HepG2 (cell line): Measurements from ENCODE around the gene FNBP1L. TPM values are rescaled to one million over a fixed set of nuclear protein-coding genes. Genes with fewer than 3 reads are reported as not detected.

Experiments used
- DNMT1 ChIP-seq: sonication (generic); formaldehyde crosslinking; IDR thresholded peaks from 2 replicates; pipeline ENCODE4 v1.5.1; 2020; ENCODE audit warnings: mild to moderate bottlenecking, missing genetic modification reagents
- ETV5 ChIP-seq: IDR thresholded peaks from 2 replicates; pipeline ENCODE4 v1.6.1; 2018; ENCODE audit warnings: missing biosample characterization, missing genetic modification reagents, inconsistent platforms, borderline replicate concordance
- FOXJ3 ChIP-seq: sonication (generic); formaldehyde crosslinking; IDR thresholded peaks from 2 replicates; pipeline ENCODE4 v1.4.0; 2020; ENCODE audit warnings: missing genetic modification reagents, mild to moderate bottlenecking, borderline replicate concordance
- HIVEP1 ChIP-seq: sonication (generic); formaldehyde crosslinking; IDR thresholded peaks from 2 replicates; pipeline ENCODE4 v1.4.0; 2020; ENCODE audit warnings: mild to moderate bottlenecking, missing genetic modification reagents
- KDM2A ChIP-seq: sonication (generic); formaldehyde crosslinking; IDR thresholded peaks from 2 replicates; pipeline ENCODE4 v1.4.0; 2020; ENCODE audit warnings: low read depth, missing genetic modification reagents, borderline replicate concordance
- KLF15 ChIP-seq: sonication (generic); formaldehyde crosslinking; IDR thresholded peaks from 2 replicates; pipeline ENCODE4 v1.8.1; 2023; ENCODE audit warnings: borderline replicate concordance, mild to moderate bottlenecking, inconsistent platforms, missing genetic modification reagents, mixed read lengths
- MTA1 ChIP-seq: sonication (generic); formaldehyde crosslinking; IDR thresholded peaks from 2 replicates; pipeline ENCODE4 v1.4.0; 2020; ENCODE audit warnings: missing genetic modification reagents, mild to moderate bottlenecking, borderline replicate concordance
- SNAPC2 ChIP-seq: sonication (generic); formaldehyde crosslinking; IDR thresholded peaks from 2 replicates; pipeline ENCODE4 v1.8.1; 2022; ENCODE audit warnings: mild to moderate bottlenecking, missing genetic modification reagents
- SP1 ChIP-seq, 2 experiments: fragments of 450-650 bp in 1 of 2; sonication (generic) in 1 of 2; formaldehyde crosslinking in 1 of 2; IDR thresholded peaks; 2 replicates each; pipeline versions ENCODE4 v1.4.0 to v1.6.1; 2016 to 2020; ENCODE audit warnings: missing genetic modification reagents in 1 of 2
- STAT5B ChIP-seq: sonication (generic); formaldehyde crosslinking; IDR thresholded peaks from 2 replicates; pipeline ENCODE4 v1.4.0; 2020; ENCODE audit warnings: missing genetic modification reagents
- ZNF496 ChIP-seq: sonication (generic); formaldehyde crosslinking; IDR thresholded peaks from 2 replicates; pipeline ENCODE4 v1.8.1; 2023; ENCODE audit warnings: mild to moderate bottlenecking, moderate library complexity, missing genetic modification reagents; ENCODE audit not compliant: insufficient replicate concordance
- ZNF616 ChIP-seq: sonication (generic); formaldehyde crosslinking; IDR thresholded peaks from 2 replicates; pipeline ENCODE4 v1.5.0; 2020; ENCODE audit warnings: low read depth, mild to moderate bottlenecking, missing genetic modification reagents
- ZNF629 ChIP-seq: sonication (generic); formaldehyde crosslinking; conservative IDR thresholded peaks from 2 replicates; pipeline ENCODE4 v1.5.0; 2020; ENCODE audit warnings: missing genetic modification reagents
- ZNF891 ChIP-seq: sonication (generic); formaldehyde crosslinking; IDR thresholded peaks from 2 replicates; pipeline ENCODE4 v1.5.0; 2020; ENCODE audit warnings: mild to moderate bottlenecking, missing genetic modification reagents
- ZZZ3 ChIP-seq: sonication (generic); formaldehyde crosslinking; IDR thresholded peaks from 2 replicates; pipeline ENCODE4 v1.4.0; 2020; ENCODE audit warnings: missing genetic modification reagents, mild to moderate bottlenecking, borderline replicate concordance
- polyA plus RNA-seq, 8 experiments: library from polyadenylated mRNA; depleted of rRNA in 3 of 8; stranded (reverse) in 7 of 8; unstranded in 1 of 8; fragments of >200 nt; fragmentation: Illumina TruSeq in 4 of 8; extraction: Trizol in 4 of 8; gene quantifications; 2 replicates each; pipeline versions ENCODE4 v1.2.1 to v1.2.3, GENCODE V29; 2011 to 2016; ENCODE audit warnings: low read depth in 4 of 8, missing spikeins in 1 of 8, mixed read lengths in 1 of 8; ENCODE audit not compliant: insufficient read depth in 1 of 8
- total RNA-seq, 5 experiments: library from RNA; depleted of rRNA; stranded (reverse); fragments of >200 nt; fragmentation: Illumina TruSeq; extraction: Trizol; gene quantifications; 2 replicates each; pipeline ENCODE4 v1.2.3, GENCODE V29; 2016; ENCODE audit warnings: low read depth in 1 of 5
- TF ChIP-seq, protein P1 (sequence below): IDR thresholded peaks from 2 replicates; pipeline ENCODE4 v1.6.1; 2016; ENCODE audit warnings: missing compliant biosample characterization, missing genetic modification reagents, borderline replicate concordance
- TF ChIP-seq, protein P2 (sequence below): sonication (generic); formaldehyde crosslinking; IDR thresholded peaks from 2 replicates; pipeline ENCODE4 v1.4.0; 2020; ENCODE audit warnings: missing genetic modification reagents
- TF ChIP-seq, protein P3 (sequence below): sonication (generic); formaldehyde crosslinking; conservative IDR thresholded peaks from 2 replicates; pipeline ENCODE4 v1.8.0; 2022; ENCODE audit warnings: mild to moderate bottlenecking, moderate library complexity, missing genetic modification reagents
- TF ChIP-seq, protein P4 (sequence below): sonication (generic); formaldehyde crosslinking; IDR thresholded peaks from 2 replicates; pipeline ENCODE4 v1.4.0; 2020; ENCODE audit warnings: mild to moderate bottlenecking, missing genetic modification reagents

The FNBP1L gene
- total and polyA plus RNA-seq, 2 of the 13 experiments (the other 11 are each of a cell fraction or from before 2014, with no cell fraction given): 24.1 to 27.1 TPM

DNA sequence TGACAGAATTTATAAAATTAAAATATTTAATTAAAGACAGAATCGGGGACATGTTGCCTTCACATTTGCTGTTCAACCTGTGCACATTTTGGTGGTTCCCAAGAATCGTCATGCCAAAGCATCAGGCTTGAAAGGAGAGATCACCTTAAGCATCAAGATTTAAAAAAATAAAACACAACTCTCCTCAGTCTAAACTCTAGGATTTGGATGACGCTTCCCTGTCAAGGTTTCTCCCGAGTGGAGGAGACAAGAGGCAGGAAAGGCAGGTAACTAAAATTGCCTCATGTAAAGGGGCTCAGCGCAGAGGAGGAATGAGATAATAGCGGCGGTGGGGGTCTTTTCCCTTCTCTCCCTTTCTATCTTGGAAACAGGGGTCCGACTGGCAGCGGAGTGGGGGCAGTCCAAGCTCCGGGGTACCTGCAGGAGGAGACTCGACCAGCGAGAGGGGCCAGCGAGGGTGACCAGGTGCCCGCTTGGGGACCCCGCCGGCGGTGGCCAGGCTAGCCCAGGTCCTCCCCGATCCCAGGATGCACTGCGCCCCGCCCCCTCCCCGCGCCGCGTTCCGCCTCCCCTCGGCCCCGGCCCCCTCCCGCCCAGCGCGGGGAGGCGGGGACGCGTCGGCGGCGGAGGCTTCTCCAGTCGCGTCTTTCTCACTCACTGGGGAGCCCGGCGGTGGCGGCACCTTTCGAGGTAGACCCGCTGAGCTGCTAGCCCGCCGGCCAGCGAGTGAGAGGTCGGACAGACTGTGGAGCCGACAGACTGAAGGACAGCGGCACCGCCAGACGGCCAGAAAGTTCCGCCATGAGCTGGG is at the start of gene FNBP1L (continued):
- TF ChIP-seq FOXJ3 (CRISPR knock-in tag) (no peak), ETV5 (CRISPR knock-in tag) (peak; percentile 8; the same call in 1 of the 2 replicates), SNAPC2 (CRISPR knock-in tag) (no peak), DNMT1 (CRISPR knock-in tag) (no peak; the same call in 1 of the 2 replicates), ZNF616 (CRISPR knock-in tag) (no peak), SP1 (IDR thresholded peaks at IDR 0.05) (no peak), SP1 (CRISPR knock-in tag; IDR thresholded peaks at IDR 0.05) (peak; percentile 61; the same call in 1 of the 2 replicates), STAT5B (CRISPR knock-in tag) (no peak), ZNF629 (CRISPR knock-in tag) (no peak), KLF15 (CRISPR knock-in tag) (0 out of 2 replicates have a peak, but pooled peaks have one; percentile 32), ZNF891 (CRISPR knock-in tag) (no peak), ZNF496 (no peak), HIVEP1 (no peak), ZZZ3 (no peak), MTA1 (CRISPR knock-in tag) (peak; percentile 43; the same call in 1 of the 2 replicates), KDM2A (CRISPR knock-in tag) (peak; percentile 72; the same call in 1 of the 2 replicates)
- TF ChIP-seq, protein P1, sequence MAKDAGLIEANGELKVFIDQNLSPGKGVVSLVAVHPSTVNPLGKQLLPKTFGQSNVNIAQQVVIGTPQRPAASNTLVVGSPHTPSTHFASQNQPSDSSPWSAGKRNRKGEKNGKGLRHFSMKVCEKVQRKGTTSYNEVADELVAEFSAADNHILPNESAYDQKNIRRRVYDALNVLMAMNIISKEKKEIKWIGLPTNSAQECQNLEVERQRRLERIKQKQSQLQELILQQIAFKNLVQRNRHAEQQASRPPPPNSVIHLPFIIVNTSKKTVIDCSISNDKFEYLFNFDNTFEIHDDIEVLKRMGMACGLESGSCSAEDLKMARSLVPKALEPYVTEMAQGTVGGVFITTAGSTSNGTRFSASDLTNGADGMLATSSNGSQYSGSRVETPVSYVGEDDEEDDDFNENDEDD (CRISPR knock-in tag): peak; percentile 57; the same call in 1 of the 2 replicates
- TF ChIP-seq, protein P2, sequence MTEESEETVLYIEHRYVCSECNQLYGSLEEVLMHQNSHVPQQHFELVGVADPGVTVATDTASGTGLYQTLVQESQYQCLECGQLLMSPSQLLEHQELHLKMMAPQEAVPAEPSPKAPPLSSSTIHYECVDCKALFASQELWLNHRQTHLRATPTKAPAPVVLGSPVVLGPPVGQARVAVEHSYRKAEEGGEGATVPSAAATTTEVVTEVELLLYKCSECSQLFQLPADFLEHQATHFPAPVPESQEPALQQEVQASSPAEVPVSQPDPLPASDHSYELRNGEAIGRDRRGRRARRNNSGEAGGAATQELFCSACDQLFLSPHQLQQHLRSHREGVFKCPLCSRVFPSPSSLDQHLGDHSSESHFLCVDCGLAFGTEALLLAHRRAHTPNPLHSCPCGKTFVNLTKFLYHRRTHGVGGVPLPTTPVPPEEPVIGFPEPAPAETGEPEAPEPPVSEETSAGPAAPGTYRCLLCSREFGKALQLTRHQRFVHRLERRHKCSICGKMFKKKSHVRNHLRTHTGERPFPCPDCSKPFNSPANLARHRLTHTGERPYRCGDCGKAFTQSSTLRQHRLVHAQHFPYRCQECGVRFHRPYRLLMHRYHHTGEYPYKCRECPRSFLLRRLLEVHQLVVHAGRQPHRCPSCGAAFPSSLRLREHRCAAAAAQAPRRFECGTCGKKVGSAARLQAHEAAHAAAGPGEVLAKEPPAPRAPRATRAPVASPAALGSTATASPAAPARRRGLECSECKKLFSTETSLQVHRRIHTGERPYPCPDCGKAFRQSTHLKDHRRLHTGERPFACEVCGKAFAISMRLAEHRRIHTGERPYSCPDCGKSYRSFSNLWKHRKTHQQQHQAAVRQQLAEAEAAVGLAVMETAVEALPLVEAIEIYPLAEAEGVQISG (CRISPR knock-in tag): peak; percentile 98
- TF ChIP-seq, protein P3, sequence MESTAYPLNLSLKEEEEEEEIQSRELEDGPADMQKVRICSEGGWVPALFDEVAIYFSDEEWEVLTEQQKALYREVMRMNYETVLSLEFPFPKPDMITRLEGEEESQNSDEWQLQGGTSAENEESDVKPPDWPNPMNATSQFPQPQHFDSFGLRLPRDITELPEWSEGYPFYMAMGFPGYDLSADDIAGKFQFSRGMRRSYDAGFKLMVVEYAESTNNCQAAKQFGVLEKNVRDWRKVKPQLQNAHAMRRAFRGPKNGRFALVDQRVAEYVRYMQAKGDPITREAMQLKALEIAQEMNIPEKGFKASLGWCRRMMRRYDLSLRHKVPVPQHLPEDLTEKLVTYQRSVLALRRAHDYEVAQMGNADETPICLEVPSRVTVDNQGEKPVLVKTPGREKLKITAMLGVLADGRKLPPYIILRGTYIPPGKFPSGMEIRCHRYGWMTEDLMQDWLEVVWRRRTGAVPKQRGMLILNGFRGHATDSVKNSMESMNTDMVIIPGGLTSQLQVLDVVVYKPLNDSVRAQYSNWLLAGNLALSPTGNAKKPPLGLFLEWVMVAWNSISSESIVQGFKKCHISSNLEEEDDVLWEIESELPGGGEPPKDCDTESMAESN: peak; percentile 65; the same call in 1 of the 2 replicates
- TF ChIP-seq, protein P4, sequence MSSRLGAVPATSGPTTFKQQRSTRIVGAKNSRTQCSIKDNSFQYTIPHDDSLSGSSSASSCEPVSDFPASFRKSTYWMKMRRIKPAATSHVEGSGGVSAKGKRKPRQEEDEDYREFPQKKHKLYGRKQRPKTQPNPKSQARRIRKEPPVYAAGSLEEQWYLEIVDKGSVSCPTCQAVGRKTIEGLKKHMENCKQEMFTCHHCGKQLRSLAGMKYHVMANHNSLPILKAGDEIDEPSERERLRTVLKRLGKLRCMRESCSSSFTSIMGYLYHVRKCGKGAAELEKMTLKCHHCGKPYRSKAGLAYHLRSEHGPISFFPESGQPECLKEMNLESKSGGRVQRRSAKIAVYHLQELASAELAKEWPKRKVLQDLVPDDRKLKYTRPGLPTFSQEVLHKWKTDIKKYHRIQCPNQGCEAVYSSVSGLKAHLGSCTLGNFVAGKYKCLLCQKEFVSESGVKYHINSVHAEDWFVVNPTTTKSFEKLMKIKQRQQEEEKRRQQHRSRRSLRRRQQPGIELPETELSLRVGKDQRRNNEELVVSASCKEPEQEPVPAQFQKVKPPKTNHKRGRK (CRISPR knock-in tag): no peak
